HCT116 (cell line): ENCODE results near the gene VWC2L.

ENCODE experiments used
- CTCF ChIP-seq, 3 experiments: fragments of 200-600 bp in 1 of 3; sonication (generic) in 1 of 3; IDR thresholded peaks in 2 of 3; conservative IDR thresholded peaks in 1 of 3; 2 replicates each; pipeline ENCODE4 v1.5.1; 2012 to 2017; ENCODE audit warnings: low read depth in 2 of 3, low read length in 2 of 3, antibody characterized with exemption in 1 of 3, borderline replicate concordance in 1 of 3, control low read depth in 1 of 3, mild to moderate bottlenecking in 1 of 3, mixed read lengths in 1 of 3, mixed run types in 1 of 3, moderate library complexity in 1 of 3; ENCODE audit not compliant: insufficient read depth in 1 of 3
- RAD21 ChIP-seq: IDR thresholded peaks from 2 replicates; pipeline ENCODE4 v1.6.1; 2012; ENCODE audit warnings: low read depth, mild to moderate bottlenecking
- SRF ChIP-seq: IDR thresholded peaks from 2 replicates; pipeline ENCODE4 v1.6.1; 2012; ENCODE audit warnings: low read depth

GRCh38 chr2:214575030-214575429 lies 164.2 kb downstream of the VWC2L start:
- TF ChIP-seq CTCF (IDR thresholded peaks at IDR 0.05 in 2 of 3, conservative IDR thresholded peaks at IDR 0.05 in 1 of 3; ENCODE audit: borderline replicate concordance in 1 of 3, insufficient read depth in 1 of 3, low read depth in 2 of 3, low read length in 2 of 3) (no peak), RAD21 (no peak), SRF (no peak)
